T-helper 2 cell (primary cell): ENCODE measurements around the gene KCNQ1.
"Not testable (repeated sequence)": the region's sequence is repeated elsewhere in the genome, so short reads cannot be mapped to it uniquely, and the experiment has no call there.

Experiments
- DNase-seq, 5 experiments: peaks; one replicate each; pipeline versions ENCODE4 v3.0.0 to v3.0.0-alpha.2; 2012 to 2022

KCNQ1 gene

GRCh38 chr11:2477936-2478335 lies 33.1 kb downstream of the KCNQ1 start:
- no peak for DNase-seq

- DNase-seq: not testable (repeated sequence)
Measured at GRCh38 chr11:2480067-2480873, 35.5 kb downstream of the KCNQ1 start.

GRCh38 chr11:2480874-2481220 lies 36.0 kb downstream of the KCNQ1 start:
- DNase-seq: peak in 1 of 5 experiments; percentile 17

GRCh38 chr11:2481253-2481652 lies 36.4 kb downstream of the KCNQ1 start:
- no peak for DNase-seq

GRCh38 chr11:2482204-2482603 lies 37.4 kb downstream of the KCNQ1 start:
- no peak for DNase-seq

- DNase-seq: no peak
Measured at GRCh38 chr11:2482745-2483144, 37.9 kb downstream of the KCNQ1 start.

GRCh38 chr11:2483426-2483825 lies 38.6 kb downstream of the KCNQ1 start:
- no peak for DNase-seq

- no peak for DNase-seq
Measured at GRCh38 chr11:2484576-2485125, 39.8 kb downstream of the KCNQ1 start.

- no peak for DNase-seq
Measured at GRCh38 chr11:2488004-2488403, 43.2 kb downstream of the KCNQ1 start.

- DNase-seq: no peak
Measured at GRCh38 chr11:2489083-2489482, 44.3 kb downstream of the KCNQ1 start.

GRCh38 chr11:2497951-2498350 lies 53.1 kb downstream of the KCNQ1 start:
- DNase-seq: not testable (repeated sequence)

GRCh38 chr11:2498750-2499149 lies 53.9 kb downstream of the KCNQ1 start:
- no peak for DNase-seq

GRCh38 chr11:2507212-2507901 lies 62.5 kb downstream of the KCNQ1 start:
- DNase-seq: peak in 1 of 5 experiments; percentile 2

GRCh38 chr11:2507945-2508749 lies 63.3 kb downstream of the KCNQ1 start:
- DNase-seq: no peak

- no peak for DNase-seq
Measured at GRCh38 chr11:2508793-2509192, 64.0 kb downstream of the KCNQ1 start.

- DNase-seq: peak in 1 of 5 experiments; percentile 2
Measured at GRCh38 chr11:2509481-2510001, 64.7 kb downstream of the KCNQ1 start.

GRCh38 chr11:2510626-2511402 lies 66.0 kb downstream of the KCNQ1 start:
- DNase-seq: peak in 1 of 5 experiments; percentile 3

- peak in 1 of 5 experiments; percentile 6 for DNase-seq
Measured at GRCh38 chr11:2511421-2512369, 66.9 kb downstream of the KCNQ1 start.

GRCh38 chr11:2512431-2513407 lies 67.9 kb downstream of the KCNQ1 start:
- DNase-seq: peak in 2 of 5 experiments; percentile 2 to 7
